Fibroblast of the aortic adventitia (primary cell): ENCODE data around the gene ZNRF3. TPM values are rescaled to one million over a fixed set of nuclear protein-coding genes. Genes with fewer than 3 reads are reported as not detected.

Source experiments
- DNase-seq: peaks from one replicate; pipeline ENCODE4 v3.0.0-alpha.2; 2010; ENCODE audit warnings: low read depth
- H3K4me3 ChIP-seq: 2 replicates; pipeline ENCODE4 v1.5.1; 2011; ENCODE audit warnings: low read depth, mild to moderate bottlenecking, control low read depth, low read length, moderate library complexity
- total RNA-seq: library from RNA; depleted of rRNA; stranded (reverse); fragments of >200 nt; gene quantifications from 2 replicates; pipeline ENCODE4 v1.2.3, GENCODE V29; 2012; ENCODE audit warnings: low replicate concordance
- TF ChIP-seq, protein P1 (sequence below): IDR thresholded peaks from 2 replicates; pipeline ENCODE4 v1.5.1; 2011; ENCODE audit warnings: mild to moderate bottlenecking, low read length, control low read depth, inconsistent platforms; ENCODE audit not compliant: insufficient read depth

Gene ZNRF3
- total RNA-seq, 1 donor, result 4.4 TPM

DNA sequence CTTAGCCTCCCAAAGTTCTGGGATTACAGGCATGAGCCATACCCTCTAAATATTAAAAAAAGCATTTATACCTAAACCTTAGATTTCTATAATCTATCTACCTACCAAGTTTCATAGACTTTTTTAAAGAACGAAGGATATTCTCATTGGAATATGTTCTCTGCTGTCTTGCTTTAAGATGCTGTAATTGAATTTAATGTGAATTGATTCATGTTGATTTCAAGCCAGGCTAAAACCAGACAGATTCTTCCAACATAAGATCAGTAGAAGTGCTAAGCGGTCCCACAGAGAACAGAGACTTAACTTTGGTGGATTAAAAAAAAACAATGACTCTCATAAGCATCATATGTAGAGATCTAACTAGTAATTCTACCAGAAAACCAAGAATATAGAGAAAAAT, 203.6 kb downstream of the ZNRF3 start:
- TF ChIP-seq, protein P1, sequence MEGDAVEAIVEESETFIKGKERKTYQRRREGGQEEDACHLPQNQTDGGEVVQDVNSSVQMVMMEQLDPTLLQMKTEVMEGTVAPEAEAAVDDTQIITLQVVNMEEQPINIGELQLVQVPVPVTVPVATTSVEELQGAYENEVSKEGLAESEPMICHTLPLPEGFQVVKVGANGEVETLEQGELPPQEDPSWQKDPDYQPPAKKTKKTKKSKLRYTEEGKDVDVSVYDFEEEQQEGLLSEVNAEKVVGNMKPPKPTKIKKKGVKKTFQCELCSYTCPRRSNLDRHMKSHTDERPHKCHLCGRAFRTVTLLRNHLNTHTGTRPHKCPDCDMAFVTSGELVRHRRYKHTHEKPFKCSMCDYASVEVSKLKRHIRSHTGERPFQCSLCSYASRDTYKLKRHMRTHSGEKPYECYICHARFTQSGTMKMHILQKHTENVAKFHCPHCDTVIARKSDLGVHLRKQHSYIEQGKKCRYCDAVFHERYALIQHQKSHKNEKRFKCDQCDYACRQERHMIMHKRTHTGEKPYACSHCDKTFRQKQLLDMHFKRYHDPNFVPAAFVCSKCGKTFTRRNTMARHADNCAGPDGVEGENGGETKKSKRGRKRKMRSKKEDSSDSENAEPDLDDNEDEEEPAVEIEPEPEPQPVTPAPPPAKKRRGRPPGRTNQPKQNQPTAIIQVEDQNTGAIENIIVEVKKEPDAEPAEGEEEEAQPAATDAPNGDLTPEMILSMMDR, result no peak
- no peak for DNase-seq
- no peak overlapping the region for H3K4me3 ChIP-seq

DNA sequence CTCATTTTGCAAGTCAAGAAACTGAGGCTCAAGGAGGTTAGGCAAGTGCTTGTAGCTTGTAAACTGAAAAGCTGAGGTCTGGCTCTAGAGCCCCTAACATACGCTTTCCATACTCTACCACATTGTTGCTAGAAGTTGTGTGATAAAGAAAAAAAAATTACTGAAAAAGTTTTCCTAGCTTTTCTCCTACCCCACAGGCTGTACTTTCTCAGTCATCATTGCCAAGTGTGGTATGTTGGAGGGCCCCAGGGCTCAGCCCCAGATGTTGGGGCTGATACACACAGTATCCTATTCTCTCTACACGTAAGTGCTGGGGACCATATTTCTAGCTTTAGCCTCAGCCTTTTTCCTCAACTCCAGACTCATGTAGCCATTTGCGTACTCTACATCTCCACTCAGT, 205.4 kb downstream of the ZNRF3 start:
- no peak overlapping the region for H3K4me3 ChIP-seq
- DNase-seq, result no peak
- TF ChIP-seq, protein P1, result no peak

DNA sequence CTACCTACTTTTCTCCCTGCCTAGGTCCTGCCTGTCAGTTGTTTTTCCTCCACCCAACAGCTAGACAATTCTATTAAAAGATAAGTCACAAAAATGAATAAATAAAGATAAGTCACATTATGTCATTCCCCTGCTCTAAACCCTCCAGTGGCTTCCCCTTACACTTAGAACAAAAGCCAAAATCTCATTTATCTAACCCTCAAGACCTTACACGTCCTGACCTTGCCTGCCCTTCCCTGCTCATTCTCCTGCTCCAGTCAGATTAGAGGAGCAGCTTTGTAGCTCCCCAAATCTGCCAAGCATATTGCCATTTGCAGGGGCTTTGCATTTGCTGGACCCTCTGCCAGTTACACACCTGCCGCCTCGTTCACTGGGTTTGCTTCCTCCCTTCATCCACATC, 206.1 kb downstream of the ZNRF3 start:
- DNase-seq, result no peak
- TF ChIP-seq, protein P1, result no peak
- no peak overlapping the region for H3K4me3 ChIP-seq

DNA sequence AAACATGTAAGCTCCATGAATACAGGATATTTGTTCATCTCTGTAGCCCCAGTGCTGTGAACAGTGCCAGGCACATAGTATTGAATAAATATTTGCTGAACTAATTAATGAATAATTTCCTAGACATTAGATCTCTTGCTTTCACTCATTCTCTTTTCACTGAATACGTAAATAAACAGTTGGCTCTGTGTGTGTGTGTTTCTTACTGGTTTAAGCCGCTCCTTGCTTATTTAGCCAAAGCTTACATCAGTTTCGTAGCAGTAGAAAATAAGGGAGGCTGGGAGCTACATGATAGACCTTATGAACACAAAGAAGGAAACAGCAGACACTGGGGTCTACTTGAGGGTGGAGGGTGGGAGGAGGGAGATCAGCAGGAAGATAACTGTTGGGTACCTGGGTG, 206.7 kb downstream of the ZNRF3 start:
- H3K4me3 ChIP-seq, result no peak overlapping the region
- no peak for DNase-seq
- TF ChIP-seq, protein P1, result no peak

DNA sequence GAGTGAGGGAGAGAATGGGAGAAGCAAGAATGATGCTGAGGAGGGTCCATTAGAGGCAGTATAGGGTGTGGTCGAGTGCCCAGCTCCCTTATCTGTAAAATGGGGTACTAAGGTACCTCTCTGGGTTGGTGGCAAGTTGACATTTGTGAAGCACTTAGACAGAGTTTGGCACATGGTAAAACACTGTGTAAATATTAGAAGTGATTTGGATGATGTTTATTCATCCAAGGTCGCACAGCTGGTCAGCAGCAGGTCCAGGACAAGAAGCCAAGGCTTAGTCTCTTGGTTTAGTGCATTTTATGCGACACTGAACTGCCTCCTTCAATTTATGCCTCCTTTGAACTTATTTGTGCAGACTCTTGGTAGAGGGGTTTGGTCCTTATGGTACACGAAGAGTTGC, 208.9 kb downstream of the ZNRF3 start:
- TF ChIP-seq, protein P1, result no peak
- DNase-seq, result no peak

DNA sequence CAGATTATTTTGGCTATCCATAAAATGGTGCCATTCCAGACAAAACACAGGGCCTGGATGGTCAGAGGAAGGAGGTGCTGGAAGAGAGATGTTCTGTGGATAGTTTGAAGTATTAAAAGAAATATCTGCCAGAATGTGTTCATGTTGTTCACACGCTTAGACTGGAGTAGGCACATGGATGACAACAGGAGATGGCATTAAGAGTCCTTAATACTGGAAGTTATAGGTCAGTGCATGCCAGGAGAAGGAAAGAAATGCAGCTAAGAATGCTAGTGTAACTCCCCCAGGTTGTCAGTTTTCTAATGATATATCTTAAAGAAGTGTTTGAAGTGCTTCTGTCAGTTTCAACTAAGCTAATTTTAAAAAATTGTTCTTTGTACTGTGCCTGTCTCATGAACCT, 209.7 kb downstream of the ZNRF3 start:
- DNase-seq, result no peak
- no peak overlapping the region for H3K4me3 ChIP-seq

More for the DNA sequence above, 208.9 kb downstream of the ZNRF3 start:
- H3K4me3 ChIP-seq, result no peak overlapping the region

More for the DNA sequence above, 209.7 kb downstream of the ZNRF3 start:
- TF ChIP-seq, protein P1, result no peak
